SK-N-SH (cell line): Measurements from ENCODE around the gene ABCA7.
"Not testable (repeated sequence)": the region's sequence is repeated elsewhere in the genome, so short reads cannot be mapped to it uniquely, and the experiment has no call there.

Experiments
- FOXM1 ChIP-seq: IDR thresholded peaks from 2 replicates; pipeline ENCODE4 v1.4.0; 2012; ENCODE audit warnings: low read depth, mild to moderate bottlenecking
- MEF2A ChIP-seq: IDR thresholded peaks from 2 replicates; pipeline ENCODE4 v1.4.0; 2012; ENCODE audit warnings: low read depth, borderline replicate concordance
- POLR2AphosphoS5 ChIP-seq: IDR thresholded peaks from 2 replicates; pipeline ENCODE4 v1.6.1; 2012; ENCODE audit warnings: low read depth, low read length
- RFX5 ChIP-seq: IDR thresholded peaks from 2 replicates; pipeline ENCODE4 v1.6.1; 2012; ENCODE audit warnings: mild to moderate bottlenecking, improper control_type of control experiment, low read length
- SIN3A ChIP-seq: IDR thresholded peaks from 2 replicates; pipeline ENCODE4 v1.6.1; 2012; ENCODE audit warnings: low read depth, mild to moderate bottlenecking, low read length, moderate library complexity, borderline replicate concordance
- SMC3 ChIP-seq: IDR thresholded peaks from 2 replicates; pipeline ENCODE4 v1.6.1; 2012; ENCODE audit warnings: low read depth, low read length, improper control_type of control experiment
- TF ChIP-seq, protein P1 (sequence below): fragments of 200-600 bp; sonication (generic); IDR thresholded peaks from 2 replicates; pipeline ENCODE4 v1.6.1; 2017; ENCODE audit warnings: antibody characterized with exemption, mild to moderate bottlenecking, moderate library complexity
- TF ChIP-seq, protein P2 (sequence below): IDR thresholded peaks from 2 replicates; pipeline ENCODE4 v1.4.0; 2012; ENCODE audit warnings: low read depth, borderline replicate concordance
- TF ChIP-seq, protein P3 (sequence below): fragments of 150-350 bp; IDR thresholded peaks from 2 replicates; pipeline ENCODE4 v1.6.1; 2017; ENCODE audit warnings: antibody characterized with exemption, low read length, low read depth, borderline replicate concordance

DNA sequence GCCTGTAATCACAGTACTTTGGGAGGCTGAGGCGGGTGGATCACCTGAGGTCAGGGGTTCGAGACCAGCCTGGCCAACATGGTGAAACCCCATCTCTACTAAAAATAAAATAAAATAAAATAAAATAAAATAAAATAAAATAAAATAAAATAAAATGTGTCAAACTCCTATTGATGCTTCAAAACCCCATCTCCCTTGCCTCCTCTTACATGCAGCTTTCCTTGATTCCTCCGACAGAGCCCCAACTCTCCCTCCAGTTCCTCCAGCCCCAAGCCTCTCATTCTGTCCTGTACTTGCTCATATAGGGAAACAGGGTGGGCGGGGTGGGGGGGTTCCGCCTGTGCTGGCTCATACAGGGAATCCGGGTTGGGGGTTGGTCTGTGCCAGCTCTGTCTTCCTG is 14.8 kb upstream of the ABCA7 start:
- not testable (repeated sequence) for TF ChIP-seq POLR2AphosphoS5, MEF2A, RFX5, SMC3, FOXM1, SIN3A
- TF ChIP-seq, protein P1, sequence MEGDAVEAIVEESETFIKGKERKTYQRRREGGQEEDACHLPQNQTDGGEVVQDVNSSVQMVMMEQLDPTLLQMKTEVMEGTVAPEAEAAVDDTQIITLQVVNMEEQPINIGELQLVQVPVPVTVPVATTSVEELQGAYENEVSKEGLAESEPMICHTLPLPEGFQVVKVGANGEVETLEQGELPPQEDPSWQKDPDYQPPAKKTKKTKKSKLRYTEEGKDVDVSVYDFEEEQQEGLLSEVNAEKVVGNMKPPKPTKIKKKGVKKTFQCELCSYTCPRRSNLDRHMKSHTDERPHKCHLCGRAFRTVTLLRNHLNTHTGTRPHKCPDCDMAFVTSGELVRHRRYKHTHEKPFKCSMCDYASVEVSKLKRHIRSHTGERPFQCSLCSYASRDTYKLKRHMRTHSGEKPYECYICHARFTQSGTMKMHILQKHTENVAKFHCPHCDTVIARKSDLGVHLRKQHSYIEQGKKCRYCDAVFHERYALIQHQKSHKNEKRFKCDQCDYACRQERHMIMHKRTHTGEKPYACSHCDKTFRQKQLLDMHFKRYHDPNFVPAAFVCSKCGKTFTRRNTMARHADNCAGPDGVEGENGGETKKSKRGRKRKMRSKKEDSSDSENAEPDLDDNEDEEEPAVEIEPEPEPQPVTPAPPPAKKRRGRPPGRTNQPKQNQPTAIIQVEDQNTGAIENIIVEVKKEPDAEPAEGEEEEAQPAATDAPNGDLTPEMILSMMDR = not testable (repeated sequence)
- TF ChIP-seq, protein P2, sequence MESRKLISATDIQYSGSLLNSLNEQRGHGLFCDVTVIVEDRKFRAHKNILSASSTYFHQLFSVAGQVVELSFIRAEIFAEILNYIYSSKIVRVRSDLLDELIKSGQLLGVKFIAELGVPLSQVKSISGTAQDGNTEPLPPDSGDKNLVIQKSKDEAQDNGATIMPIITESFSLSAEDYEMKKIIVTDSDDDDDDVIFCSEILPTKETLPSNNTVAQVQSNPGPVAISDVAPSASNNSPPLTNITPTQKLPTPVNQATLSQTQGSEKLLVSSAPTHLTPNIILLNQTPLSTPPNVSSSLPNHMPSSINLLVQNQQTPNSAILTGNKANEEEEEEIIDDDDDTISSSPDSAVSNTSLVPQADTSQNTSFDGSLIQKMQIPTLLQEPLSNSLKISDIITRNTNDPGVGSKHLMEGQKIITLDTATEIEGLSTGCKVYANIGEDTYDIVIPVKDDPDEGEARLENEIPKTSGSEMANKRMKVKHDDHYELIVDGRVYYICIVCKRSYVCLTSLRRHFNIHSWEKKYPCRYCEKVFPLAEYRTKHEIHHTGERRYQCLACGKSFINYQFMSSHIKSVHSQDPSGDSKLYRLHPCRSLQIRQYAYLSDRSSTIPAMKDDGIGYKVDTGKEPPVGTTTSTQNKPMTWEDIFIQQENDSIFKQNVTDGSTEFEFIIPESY = not testable (repeated sequence)
- TF ChIP-seq, protein P3, sequence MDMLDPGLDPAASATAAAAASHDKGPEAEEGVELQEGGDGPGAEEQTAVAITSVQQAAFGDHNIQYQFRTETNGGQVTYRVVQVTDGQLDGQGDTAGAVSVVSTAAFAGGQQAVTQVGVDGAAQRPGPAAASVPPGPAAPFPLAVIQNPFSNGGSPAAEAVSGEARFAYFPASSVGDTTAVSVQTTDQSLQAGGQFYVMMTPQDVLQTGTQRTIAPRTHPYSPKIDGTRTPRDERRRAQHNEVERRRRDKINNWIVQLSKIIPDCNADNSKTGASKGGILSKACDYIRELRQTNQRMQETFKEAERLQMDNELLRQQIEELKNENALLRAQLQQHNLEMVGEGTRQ = not testable (repeated sequence)
